OCI-M2 (cell line): ENCODE data around the gene MIEF2.
"Not testable (repeated sequence)": the region's sequence is repeated elsewhere in the genome, so short reads cannot be mapped to it uniquely, and the experiment has no call there.

Source experiments
- DNase-seq: peaks from one replicate; lab custom pipeline; 2025; ENCODE audit not compliant: unreplicated experiment; lab: John Stamatoyannopoulos, UW

Gene MIEF2

GRCh38 chr17:18260332-18261145, at the start of gene MIEF2:
Gene MIEF2, plus strand, starts transcription at chr17:18260662. Its CDS starts 2,059 bp downstream, at chr17:18262721.
- peak; percentile 35 for DNase-seq

- DNase-seq, result no peak
Observed at GRCh38 chr17:18213666-18214270, 46.7 kb upstream of the MIEF2 start.

- DNase-seq, result not testable (repeated sequence)
Observed at GRCh38 chr17:18216906-18217305, 43.6 kb upstream of the MIEF2 start.

- peak; percentile 33 for DNase-seq
Observed at GRCh38 chr17:18217412-18218015, 42.9 kb upstream of the MIEF2 start.

- DNase-seq, result no peak
Observed at GRCh38 chr17:18218756-18219415, 41.6 kb upstream of the MIEF2 start.

- no peak for DNase-seq
Observed at GRCh38 chr17:18224053-18224386, 36.4 kb upstream of the MIEF2 start.

GRCh38 chr17:18224387-18225120, 35.9 kb upstream of the MIEF2 start:
- DNase-seq, result no peak

GRCh38 chr17:18225121-18225641, 35.3 kb upstream of the MIEF2 start, which contains the start of gene LLGL1:
Gene LLGL1, plus strand, starts transcription at chr17:18225635. Its CDS starts 48 bp downstream, at chr17:18225683.
- peak; percentile 43 for DNase-seq

GRCh38 chr17:18225642-18226283, 34.7 kb upstream of the MIEF2 start:
- no peak for DNase-seq

- DNase-seq, result no peak
Observed at GRCh38 chr17:18226284-18226945, 34.0 kb upstream of the MIEF2 start.

- DNase-seq, result no peak
Observed at GRCh38 chr17:18227635-18228034, 32.8 kb upstream of the MIEF2 start.

GRCh38 chr17:18228176-18228682, 32.2 kb upstream of the MIEF2 start:
- no peak for DNase-seq

- DNase-seq, result no peak
Observed at GRCh38 chr17:18229254-18229653, 31.2 kb upstream of the MIEF2 start.

GRCh38 chr17:18229771-18230170, 30.7 kb upstream of the MIEF2 start:
- no peak for DNase-seq

GRCh38 chr17:18230288-18231141, 29.9 kb upstream of the MIEF2 start:
- no peak for DNase-seq

GRCh38 chr17:18231164-18231563, 29.3 kb upstream of the MIEF2 start:
- DNase-seq, result no peak

GRCh38 chr17:18233803-18234518, 26.5 kb upstream of the MIEF2 start:
- no peak for DNase-seq

- DNase-seq, result no peak
Observed at GRCh38 chr17:18234853-18235380, 25.5 kb upstream of the MIEF2 start.
